ENCODE results near the gene SLITRK3. TPM values are rescaled to one million over a fixed set of nuclear protein-coding genes. Genes with fewer than 3 reads are reported as not detected.

SLITRK3 gene
- under 0.01 TPM in 1 of 2 replicates, not detected in the other for total RNA-seq

- DNase-seq (ENCODE audit: low read depth) (no peak), FAIRE-seq (no peak)
- TF ChIP-seq CTCF (IDR thresholded peaks at IDR 0.05; ENCODE audit: insufficient read depth, low read length, severe bottlenecking), result no peak
- Histone ChIP-seq H3K27me3 (ENCODE audit: control insufficient read depth, insufficient read depth, low read length) (peaks cover 39% of the 10 kb centered on the region), H3K36me3 (ENCODE audit: control insufficient read depth, insufficient read depth, low read length) (no peaks in the 10 kb centered on the region), H3K4me3 (ENCODE audit: low read depth, low read length) (peak within 1 kb of the TSS; percentile 9)
Measured at GRCh38 chr3:165195640-165196576, at the start of gene SLITRK3. Gene SLITRK3, minus strand, starts transcription at chr3:165196384. Its CDS starts 5,554 bp downstream, at chr3:165190830.

GRCh38 chr3:165243597-165243996, 47.4 kb upstream of the SLITRK3 start:
- no peak for TF ChIP-seq CTCF (IDR thresholded peaks at IDR 0.05; ENCODE audit: insufficient read depth, low read length, severe bottlenecking)
- Histone ChIP-seq H3K4me3 (ENCODE audit: low read depth, low read length) (no peak overlapping the region), H3K36me3 (ENCODE audit: control insufficient read depth, insufficient read depth, low read length) (no peaks in the 10 kb centered on the region), H3K27me3 (ENCODE audit: control insufficient read depth, insufficient read depth, low read length) (no peaks in the 10 kb centered on the region)
- DNase-seq (ENCODE audit: low read depth), result no peak
- FAIRE-seq, result no peak

- peak; percentile 62 for DNase-seq (ENCODE audit: low read depth)
- no peak for TF ChIP-seq CTCF (IDR thresholded peaks at IDR 0.05; ENCODE audit: insufficient read depth, low read length, severe bottlenecking)
- Histone ChIP-seq H3K27me3 (ENCODE audit: control insufficient read depth, insufficient read depth, low read length) (no peaks in the 10 kb centered on the region), H3K4me3 (ENCODE audit: low read depth, low read length) (no peak overlapping the region), H3K36me3 (ENCODE audit: control insufficient read depth, insufficient read depth, low read length) (no peaks in the 10 kb centered on the region)
- FAIRE-seq, result no peak
Measured at GRCh38 chr3:165233501-165234195, 37.5 kb upstream of the SLITRK3 start.

GRCh38 chr3:165225604-165226003, 29.4 kb upstream of the SLITRK3 start:
- no peak for TF ChIP-seq CTCF (IDR thresholded peaks at IDR 0.05; ENCODE audit: insufficient read depth, low read length, severe bottlenecking)
- no peak for FAIRE-seq
- H3K27me3 ChIP-seq (ENCODE audit: control insufficient read depth, insufficient read depth, low read length), result no peaks in the 10 kb centered on the region
- no peak overlapping the region for H3K4me3 ChIP-seq (ENCODE audit: low read depth, low read length)
- H3K36me3 ChIP-seq (ENCODE audit: control insufficient read depth, insufficient read depth, low read length), result no peaks in the 10 kb centered on the region
- peak; percentile 4 for DNase-seq (ENCODE audit: low read depth)

GRCh38 chr3:165217739-165218138, 21.6 kb upstream of the SLITRK3 start:
- no peaks in the 10 kb centered on the region for H3K36me3 ChIP-seq (ENCODE audit: control insufficient read depth, insufficient read depth, low read length)
- DNase-seq (ENCODE audit: low read depth) (no peak), FAIRE-seq (no peak)
- no peak for TF ChIP-seq CTCF (IDR thresholded peaks at IDR 0.05; ENCODE audit: insufficient read depth, low read length, severe bottlenecking)
- no peak overlapping the region for H3K4me3 ChIP-seq (ENCODE audit: low read depth, low read length)
- H3K27me3 ChIP-seq (ENCODE audit: control insufficient read depth, insufficient read depth, low read length), result no peaks in the 10 kb centered on the region
